Activated CD4-positive, alpha-beta T cell treated with anti-CD3 and anti-CD28 coated beads, Interleukin-2, amount 50 U/mL, for 4 hours (primary cell): Measurements from ENCODE around the gene C9orf43.
"Not testable (repeated sequence)": the region's sequence is repeated elsewhere in the genome, so short reads cannot be mapped to it uniquely, and the experiment has no call there.

Experiments used
- DNase-seq, 2 experiments: peaks; one replicate each; pipeline ENCODE4 v3.0.0-alpha.2; 2020

C9orf43 gene

DNA sequence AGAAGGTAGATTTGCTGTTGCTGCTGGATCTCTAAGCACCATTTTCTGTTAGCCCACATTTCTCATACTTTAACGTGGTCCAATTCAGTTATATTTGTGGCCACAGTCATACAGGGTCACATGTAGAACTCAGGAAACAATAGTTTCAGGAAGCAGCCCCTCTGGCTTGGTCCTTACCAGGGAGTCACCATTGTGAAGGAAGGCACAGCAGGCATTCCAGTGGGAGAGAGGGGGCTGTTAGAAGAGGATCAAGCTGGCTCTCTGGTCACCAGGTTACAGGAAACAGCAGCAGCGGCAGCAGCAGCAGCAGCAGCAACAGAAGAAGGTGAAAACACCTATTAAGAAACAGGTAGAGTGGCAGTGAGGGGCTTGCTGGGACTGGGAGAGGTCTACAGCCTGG lies 14.5 kb downstream of the C9orf43 start:
- no peak for DNase-seq

DNA sequence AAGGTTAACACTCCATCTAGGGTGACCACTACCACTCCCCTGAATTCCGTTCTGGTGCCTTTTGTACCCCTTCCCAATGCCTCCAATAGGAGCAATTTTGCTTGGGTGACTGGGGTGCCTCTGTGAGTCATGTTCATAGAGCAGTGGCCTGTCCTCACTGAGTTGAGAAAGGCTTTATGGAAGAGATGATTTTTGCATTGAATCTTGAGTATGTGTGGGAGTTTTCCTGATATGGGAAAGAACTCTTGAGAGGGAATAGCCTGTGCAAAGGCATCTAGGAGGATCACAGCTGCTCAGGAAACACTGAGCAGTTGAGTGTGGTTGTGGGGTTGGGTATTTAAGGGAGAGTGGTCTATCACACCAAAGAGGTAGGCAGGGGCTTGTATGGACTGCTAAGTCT lies 16.2 kb downstream of the C9orf43 start:
- no peak for DNase-seq

DNA sequence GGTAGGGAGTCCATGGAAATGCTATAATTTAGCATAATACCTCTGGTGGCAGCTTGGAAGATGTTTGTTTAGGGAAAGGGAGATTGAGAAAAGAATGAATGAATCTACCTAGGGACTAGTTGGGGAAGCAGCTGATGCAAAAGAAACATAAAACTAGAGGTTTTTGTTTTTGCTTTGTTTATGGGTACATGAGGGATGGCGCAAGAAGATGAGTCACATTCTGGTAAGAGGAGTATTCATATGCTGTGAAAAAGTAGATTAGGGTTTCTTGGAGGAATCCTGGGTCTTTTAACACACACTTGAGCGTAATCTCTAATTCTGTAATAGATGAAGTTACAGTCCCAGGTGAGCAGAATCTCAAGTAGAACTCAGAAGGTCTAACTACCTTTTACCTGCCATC lies 17.1 kb downstream of the C9orf43 start:
- no peak for DNase-seq

DNA sequence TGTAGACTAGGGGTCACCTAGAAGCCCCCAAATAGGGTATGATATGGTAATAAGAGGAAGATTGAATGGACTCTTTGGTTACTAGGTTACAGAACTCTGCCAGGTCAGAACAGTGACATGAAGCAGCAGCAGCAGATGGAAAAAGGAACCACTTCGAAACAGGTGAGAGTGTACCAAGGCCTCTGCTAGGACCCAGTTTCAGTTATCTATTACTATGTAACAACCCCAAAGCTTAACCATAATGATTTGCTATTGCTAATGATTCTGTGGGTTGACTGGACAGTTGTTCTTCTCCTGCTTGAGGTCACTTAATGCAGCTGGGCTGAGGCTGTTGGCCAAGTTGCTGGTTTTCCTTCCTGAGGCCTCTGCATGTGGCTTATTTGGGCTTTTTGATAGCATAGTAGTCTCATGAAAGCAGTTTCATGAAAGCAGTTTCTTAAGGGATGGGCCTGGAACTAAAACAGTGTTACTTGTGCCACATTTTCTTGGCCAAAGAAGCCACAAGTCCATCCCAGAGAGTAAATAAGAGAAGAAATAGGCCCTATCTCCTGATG lies 17.6 kb downstream of the C9orf43 start:
- no peak for DNase-seq

GRCh38 chr9:113431191-113431590 lies 20.6 kb downstream of the C9orf43 start:
- no peak for DNase-seq

GRCh38 chr9:113436728-113437515 lies 26.4 kb downstream of the C9orf43 start:
- DNase-seq, result no peak

- DNase-seq, result not testable (repeated sequence)
These were observed 27.2 kb downstream of the C9orf43 start for GRCh38 chr9:113437716-113438115.

DNA sequence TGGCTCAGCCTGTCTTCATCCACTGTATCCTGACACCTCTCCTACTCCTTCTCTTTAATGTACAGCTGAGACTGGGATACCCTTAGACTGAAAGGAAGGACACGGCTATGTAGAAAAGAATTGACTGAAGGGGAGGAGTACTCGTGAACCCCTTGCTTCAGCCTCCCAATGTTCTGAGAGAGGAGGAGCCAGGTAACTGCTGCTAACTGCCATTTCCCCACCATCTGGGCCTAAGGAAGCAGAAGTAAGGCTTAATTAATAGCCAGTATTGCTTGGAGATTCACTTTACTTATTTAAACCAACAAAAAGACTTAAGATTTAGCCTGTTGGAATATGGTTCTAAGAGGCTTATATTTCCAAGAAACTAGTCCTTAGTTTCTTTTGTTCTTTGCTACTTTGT lies 34.2 kb downstream of the C9orf43 start:
- no peak for DNase-seq

DNA sequence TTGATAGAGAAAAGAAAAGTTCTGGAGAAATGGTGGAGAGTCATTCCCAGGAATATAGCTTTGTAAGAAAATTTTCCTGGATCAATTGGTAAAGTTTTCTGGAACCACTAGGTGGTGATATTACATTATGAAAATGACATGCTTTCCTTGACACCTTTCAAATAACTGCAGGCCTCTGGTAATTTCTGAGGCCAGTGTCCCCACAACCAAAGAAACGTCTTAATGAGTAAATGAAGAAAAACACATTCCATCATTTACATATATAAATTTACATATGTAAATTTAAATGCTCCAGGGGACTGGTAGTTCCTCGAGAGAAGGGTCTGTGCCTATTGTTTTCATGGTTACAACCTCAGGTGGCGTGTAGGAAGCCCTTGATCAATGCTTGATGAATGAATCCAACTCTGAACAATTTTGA lies 35.8 kb downstream of the C9orf43 start:
- DNase-seq, result no peak

DNA sequence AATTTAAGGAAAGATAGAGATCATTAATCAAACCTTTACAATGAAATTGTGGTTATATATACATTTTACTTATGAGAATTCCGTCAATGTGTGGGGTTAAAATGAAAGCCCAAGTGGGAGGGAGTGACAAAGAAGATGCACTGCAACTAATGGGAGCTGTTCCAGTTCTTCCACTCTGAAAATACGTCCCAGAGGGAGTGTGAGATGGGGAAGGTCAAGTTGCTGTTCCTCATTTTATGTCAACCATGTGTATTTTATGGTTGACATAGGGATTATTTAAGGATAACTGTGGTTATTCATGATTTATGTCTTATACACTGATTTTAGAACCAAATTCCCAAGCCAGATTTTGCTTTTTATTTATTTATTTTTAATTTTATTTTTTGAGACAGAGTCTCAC lies 38.8 kb downstream of the C9orf43 start:
- DNase-seq, result no peak

GRCh38 chr9:113452113-113452605 lies 41.6 kb downstream of the C9orf43 start:
- DNase-seq, result no peak

GRCh38 chr9:113454914-113455761 lies 44.6 kb downstream of the C9orf43 start:
- DNase-seq, result no peak

GRCh38 chr9:113456235-113456634 lies 45.7 kb downstream of the C9orf43 start:
- DNase-seq, result no peak

DNA sequence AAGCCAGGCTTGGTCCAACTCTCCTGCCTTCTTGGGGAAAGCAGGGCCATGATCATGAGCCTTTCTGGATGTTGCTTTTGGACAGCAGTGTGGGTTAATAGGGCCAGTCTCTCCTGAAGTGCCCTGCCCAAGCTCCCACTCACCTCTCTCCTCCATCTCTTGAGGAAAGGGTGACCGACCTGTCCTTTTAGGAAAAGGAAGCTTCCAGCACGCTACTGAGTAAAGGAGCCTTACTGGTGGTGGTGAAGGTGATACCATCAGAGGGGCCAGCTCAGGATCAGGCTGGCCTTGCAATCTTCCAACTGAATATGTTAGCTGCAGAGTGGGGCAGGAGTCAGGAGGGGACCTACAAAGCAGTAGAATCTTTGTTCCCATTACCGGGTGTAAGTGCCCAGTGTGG lies 50.7 kb downstream of the C9orf43 start:
- no peak for DNase-seq

- DNase-seq, result no peak
These were observed 51.4 kb downstream of the C9orf43 start for GRCh38 chr9:113461943-113462342.

DNA sequence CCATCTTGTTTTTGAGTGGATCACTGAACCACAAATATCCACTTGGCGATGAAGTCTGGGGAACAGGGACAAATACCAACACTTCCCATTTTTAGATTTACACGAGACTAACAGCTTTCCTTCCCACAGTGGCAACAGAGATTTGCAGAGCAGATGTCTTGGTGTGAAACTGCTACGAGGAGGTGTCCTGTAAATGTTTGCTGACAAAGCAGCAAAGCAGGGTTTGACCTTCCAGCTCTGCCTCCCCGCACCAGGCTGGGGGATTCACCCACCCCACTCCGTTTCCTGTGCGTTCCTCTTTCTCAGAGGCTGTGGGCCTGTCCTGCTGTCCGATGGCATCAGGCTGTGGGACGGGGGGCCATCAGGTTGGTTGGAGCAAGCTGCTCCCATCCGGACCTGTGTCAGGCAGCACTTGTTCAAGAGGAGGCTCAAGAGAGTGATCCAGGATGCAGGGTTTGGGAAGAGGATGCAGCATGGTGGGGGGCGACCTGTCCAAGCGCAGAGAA lies 52.3 kb downstream of the C9orf43 start:
- no peak for DNase-seq

DNA sequence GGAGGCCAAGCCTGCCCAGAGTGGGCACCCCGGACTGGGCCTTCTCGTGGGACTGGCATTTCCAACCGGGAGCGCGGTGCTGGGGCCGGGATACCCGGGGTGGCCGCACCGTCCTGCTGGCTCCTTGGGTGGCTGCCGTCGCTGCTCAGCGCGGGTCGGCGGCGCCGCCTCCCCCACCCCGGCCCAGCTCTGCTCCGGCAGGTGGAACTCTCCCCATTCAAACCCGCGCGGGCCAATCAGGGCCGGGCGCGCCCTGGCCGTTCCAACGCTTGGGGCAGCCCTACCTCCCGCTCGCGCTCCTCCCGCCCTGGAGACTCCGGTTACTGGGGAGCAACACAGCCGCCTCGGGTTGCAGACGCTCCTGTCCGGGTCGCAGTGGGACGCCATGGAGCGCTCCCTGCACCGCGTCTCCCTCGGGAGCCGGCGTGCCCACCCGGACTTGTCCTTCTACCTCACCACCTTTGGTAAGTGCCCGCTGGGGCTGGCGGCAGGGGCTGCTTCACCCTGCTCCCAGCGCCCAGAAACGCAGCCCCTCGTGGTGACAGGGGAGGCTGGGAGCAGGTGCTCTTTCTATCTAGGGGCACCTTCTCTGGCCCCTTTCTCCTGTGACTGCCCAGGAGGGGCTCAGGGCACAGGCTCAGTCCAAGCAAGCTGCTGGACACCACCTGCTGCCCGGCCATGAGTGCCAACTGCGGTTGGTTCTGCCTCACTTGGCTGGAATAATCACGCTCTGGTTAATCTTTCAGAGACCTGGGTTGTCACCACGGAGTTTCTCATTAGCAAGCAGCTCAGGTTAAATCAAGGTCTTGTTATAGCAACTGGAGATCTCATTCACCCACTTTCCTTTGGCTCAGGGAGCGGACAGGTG lies 53.1 kb downstream of the C9orf43 start, which contains the start of gene RGS3:
Gene RGS3, plus strand, starts transcription at position 310 of the 868 bp plus-strand sequence. Its CDS starts 76 bp downstream, at position 386.
- DNase-seq, result no peak

- no peak for DNase-seq
These were observed 53.7 kb downstream of the C9orf43 start for GRCh38 chr9:113464286-113464660.

GRCh38 chr9:113465599-113466140 lies 55.1 kb downstream of the C9orf43 start:
- DNase-seq, result no peak

DNA sequence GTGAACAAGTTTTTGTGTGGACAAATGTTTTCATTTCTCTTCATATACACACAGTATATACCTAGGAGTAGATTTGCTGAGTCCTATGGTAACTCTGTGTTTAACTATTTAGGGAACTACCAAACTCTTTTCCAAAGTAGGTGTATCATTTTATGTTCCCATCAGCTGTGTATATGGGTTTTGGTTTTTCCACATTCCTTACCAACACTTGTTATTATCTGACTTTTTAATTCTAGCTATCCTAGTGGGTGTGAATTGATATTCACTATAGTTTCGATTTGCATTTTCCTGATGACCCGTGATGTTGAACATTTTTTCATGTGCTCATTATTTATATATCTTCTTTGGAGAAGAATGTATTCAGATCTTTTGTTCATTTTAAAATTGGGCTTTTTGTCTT lies 56.6 kb downstream of the C9orf43 start:
- no peak for DNase-seq

- DNase-seq, result no peak
These were observed 58.3 kb downstream of the C9orf43 start for GRCh38 chr9:113468716-113469448.
